Astrocyte (in vitro differentiated cells and primary cell): ENCODE data around the gene UVRAG. TPM values are rescaled to one million over a fixed set of nuclear protein-coding genes. Genes with fewer than 3 reads are reported as not detected.
A peak's percentile ranks its signal among the peaks of the same experiment; 100 is the strongest.

Experiments
- DNase-seq: peaks from one replicate; pipeline ENCODE4 v3.0.0-alpha.2; 2010; ENCODE audit warnings: low read depth
- FAIRE-seq: peaks from 2 replicates; lab custom pipeline; 2011; peaks lifted over from hg19 to GRCh38; lab: Jason Lieb, UNC
- H2AFZ ChIP-seq: 2 replicates; pipeline ENCODE4 v1.6.0; 2012; ENCODE audit warnings: low read depth, low read length, inconsistent platforms
- H3K27ac ChIP-seq: 2 replicates; pipeline ENCODE4 v1.5.1; 2011; ENCODE audit warnings: low read depth, low read length, inconsistent platforms
- H3K27me3 ChIP-seq: 2 replicates; pipeline ENCODE4 v1.6.0; 2011; ENCODE audit warnings: low read length, inconsistent platforms; ENCODE audit not compliant: insufficient read depth
- H3K36me3 ChIP-seq: 2 replicates; pipeline ENCODE4 v1.5.1; 2011; ENCODE audit warnings: low read length, inconsistent platforms; ENCODE audit not compliant: insufficient read depth
- H3K4me1 ChIP-seq: 2 replicates; pipeline ENCODE4 v1.5.1; 2011; ENCODE audit warnings: low read length, inconsistent platforms; ENCODE audit not compliant: insufficient read depth
- H3K4me2 ChIP-seq: 2 replicates; pipeline ENCODE4 v1.6.0; 2012; ENCODE audit warnings: low read length, inconsistent platforms
- H3K4me3 ChIP-seq: 2 replicates; pipeline ENCODE4 v1.5.1; 2011; ENCODE audit warnings: low read depth, mild to moderate bottlenecking, low read length, inconsistent platforms; ENCODE audit not compliant: insufficient read depth
- H3K79me2 ChIP-seq: 2 replicates; pipeline ENCODE4 v1.6.0; 2012; ENCODE audit warnings: mild to moderate bottlenecking, low read length, inconsistent platforms; ENCODE audit not compliant: insufficient read depth
- H3K9ac ChIP-seq: 2 replicates; pipeline ENCODE4 v1.6.0; 2012; ENCODE audit warnings: mild to moderate bottlenecking, low read length, inconsistent platforms
- H3K9me3 ChIP-seq: 2 replicates; pipeline ENCODE4 v1.5.1; 2012; ENCODE audit warnings: low read depth, mild to moderate bottlenecking, low read length, inconsistent platforms; ENCODE audit not compliant: insufficient read depth
- H4K20me1 ChIP-seq: 2 replicates; pipeline ENCODE4 v1.6.0; 2012; ENCODE audit warnings: low read length, inconsistent platforms; ENCODE audit not compliant: insufficient read depth
- H3K27ac Mint-ChIP-seq: one replicate; pipeline ENCODE4 v1.8.0; 2021; ENCODE audit warnings: mild to moderate bottlenecking, mixed read lengths; ENCODE audit not compliant: unreplicated experiment
- H3K27me3 Mint-ChIP-seq: one replicate; pipeline ENCODE4 v1.8.0; 2021; ENCODE audit warnings: low read depth, mixed read lengths; ENCODE audit not compliant: unreplicated experiment
- H3K36me3 Mint-ChIP-seq: one replicate; pipeline ENCODE4 v1.8.0; 2021; ENCODE audit warnings: low read depth, mixed read lengths; ENCODE audit not compliant: unreplicated experiment
- H3K4me1 Mint-ChIP-seq: one replicate; pipeline ENCODE4 v1.8.0; 2021; ENCODE audit warnings: low read depth, mixed read lengths; ENCODE audit not compliant: unreplicated experiment
- H3K4me3 Mint-ChIP-seq: one replicate; pipeline ENCODE4 v1.8.0; 2021; ENCODE audit warnings: mild to moderate bottlenecking, moderate library complexity, mixed read lengths; ENCODE audit not compliant: unreplicated experiment
- H3K9me3 Mint-ChIP-seq: one replicate; pipeline ENCODE4 v1.8.0; 2021; ENCODE audit warnings: mild to moderate bottlenecking, mixed read lengths; ENCODE audit not compliant: unreplicated experiment
- EZH2 ChIP-seq: IDR thresholded peaks from 2 replicates; pipeline ENCODE4 v1.6.1; 2012; ENCODE audit warnings: mild to moderate bottlenecking, low read length, inconsistent platforms; ENCODE audit not compliant: insufficient read depth
- total RNA-seq: library from RNA; stranded (reverse); gene quantifications from 2 replicates; pipeline ENCODE4 v1.2.1, GENCODE V29; 2021
- TF ChIP-seq, protein P1 (sequence below): IDR thresholded peaks from 2 replicates; pipeline ENCODE4 v1.5.1; 2011; ENCODE audit warnings: low read depth, mild to moderate bottlenecking, inconsistent platforms, low read length, moderate library complexity; ENCODE audit not compliant: insufficient read depth

The UVRAG gene
- total RNA-seq, 1 donor from 2014 or later: 15.3 TPM

DNA sequence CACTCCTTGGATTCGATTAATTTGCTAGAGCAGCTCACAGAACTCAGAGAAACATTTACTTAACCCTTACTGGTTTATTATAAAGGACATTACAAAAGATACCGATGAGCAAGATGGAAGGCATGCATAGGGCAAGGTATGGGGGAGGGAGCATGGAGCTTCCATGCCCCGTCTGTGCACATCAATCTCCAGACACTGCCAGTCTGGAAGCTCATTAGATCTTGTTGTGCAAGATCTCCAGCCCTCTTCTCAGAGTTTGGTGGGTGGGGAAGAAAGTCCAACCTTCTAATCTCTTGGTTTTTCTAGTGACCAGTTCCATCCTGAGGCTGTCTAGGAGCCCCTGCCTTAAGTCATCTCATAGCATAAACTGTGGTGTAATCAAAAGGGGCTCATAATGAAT lies 190.7 kb downstream of the UVRAG start:
- Histone ChIP-seq H4K20me1 (no peaks in the 10 kb centered on the region), H3K79me2 (no peaks in the 10 kb centered on the region), H2AFZ (no peak overlapping the region), H3K4me3 (no peak overlapping the region), H3K9ac (no peak overlapping the region), H3K4me1 (peaks cover 27% of the 10 kb centered on the region), H3K27me3 (no peaks in the 10 kb centered on the region), H3K4me2 (peak overlapping the region; percentile 57), H3K9me3 (no peaks in the 10 kb centered on the region), H3K27ac (no peak overlapping the region), H3K36me3 (peaks cover 2% of the 10 kb centered on the region)
- H3K4me3 Mint-ChIP-seq: no peak overlapping the region
- FAIRE-seq (no peak), DNase-seq (peak; percentile 58)
- TF ChIP-seq, protein P1, sequence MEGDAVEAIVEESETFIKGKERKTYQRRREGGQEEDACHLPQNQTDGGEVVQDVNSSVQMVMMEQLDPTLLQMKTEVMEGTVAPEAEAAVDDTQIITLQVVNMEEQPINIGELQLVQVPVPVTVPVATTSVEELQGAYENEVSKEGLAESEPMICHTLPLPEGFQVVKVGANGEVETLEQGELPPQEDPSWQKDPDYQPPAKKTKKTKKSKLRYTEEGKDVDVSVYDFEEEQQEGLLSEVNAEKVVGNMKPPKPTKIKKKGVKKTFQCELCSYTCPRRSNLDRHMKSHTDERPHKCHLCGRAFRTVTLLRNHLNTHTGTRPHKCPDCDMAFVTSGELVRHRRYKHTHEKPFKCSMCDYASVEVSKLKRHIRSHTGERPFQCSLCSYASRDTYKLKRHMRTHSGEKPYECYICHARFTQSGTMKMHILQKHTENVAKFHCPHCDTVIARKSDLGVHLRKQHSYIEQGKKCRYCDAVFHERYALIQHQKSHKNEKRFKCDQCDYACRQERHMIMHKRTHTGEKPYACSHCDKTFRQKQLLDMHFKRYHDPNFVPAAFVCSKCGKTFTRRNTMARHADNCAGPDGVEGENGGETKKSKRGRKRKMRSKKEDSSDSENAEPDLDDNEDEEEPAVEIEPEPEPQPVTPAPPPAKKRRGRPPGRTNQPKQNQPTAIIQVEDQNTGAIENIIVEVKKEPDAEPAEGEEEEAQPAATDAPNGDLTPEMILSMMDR: no peak
- no peak overlapping the region for H3K27ac Mint-ChIP-seq
- H3K27me3 Mint-ChIP-seq: no peaks in the 10 kb centered on the region
- H3K36me3 Mint-ChIP-seq: peaks cover 26% of the 10 kb centered on the region
- H3K4me1 Mint-ChIP-seq: peaks cover 12% of the 10 kb centered on the region
- peaks cover 4% of the 10 kb centered on the region for H3K9me3 Mint-ChIP-seq

DNA sequence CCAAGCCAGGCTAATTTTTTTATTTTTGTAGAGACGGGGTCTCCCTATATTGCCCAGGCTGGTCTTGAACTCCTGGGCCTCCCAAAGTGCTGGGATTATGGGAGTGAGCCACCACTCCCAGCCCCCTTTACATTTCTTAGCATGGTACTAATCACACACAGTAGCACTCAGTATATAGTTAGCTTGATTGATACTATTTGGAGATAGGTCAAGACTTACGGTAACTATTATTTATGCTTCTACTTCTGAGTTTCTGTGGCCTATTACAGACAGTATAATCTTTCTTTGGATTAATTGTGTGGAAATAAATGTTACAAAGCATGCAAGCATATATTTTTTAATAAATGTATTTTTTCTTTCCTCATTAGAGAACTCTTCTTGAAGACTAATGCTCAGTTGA lies 192.2 kb downstream of the UVRAG start:
- peak overlapping the region; percentile 74 for H3K27ac ChIP-seq
- H3K36me3 ChIP-seq: peaks cover 2% of the 10 kb centered on the region
- FAIRE-seq (no peak), DNase-seq (peak; percentile 87)
- no peaks in the 10 kb centered on the region for H3K27me3 ChIP-seq
- no peak overlapping the region for H3K4me3 ChIP-seq
- H3K9ac ChIP-seq: no peak overlapping the region
- Mint-ChIP-seq H3K27me3 (no peaks in the 10 kb centered on the region), H3K4me1 (peaks cover 12% of the 10 kb centered on the region), H3K4me3 (no peak overlapping the region), H3K36me3 (peaks cover 18% of the 10 kb centered on the region), H3K9me3 (no peaks in the 10 kb centered on the region), H3K27ac (no peak overlapping the region)
- peaks cover 27% of the 10 kb centered on the region for H3K4me1 ChIP-seq
- no peak overlapping the region for H2AFZ ChIP-seq
- no peaks in the 10 kb centered on the region for H3K9me3 ChIP-seq
- peak overlapping the region; percentile 48 for H3K4me2 ChIP-seq
- no peaks in the 10 kb centered on the region for H4K20me1 ChIP-seq
- no peaks in the 10 kb centered on the region for H3K79me2 ChIP-seq
- TF ChIP-seq, protein P1: no peak
- TF ChIP-seq EZH2: no peak

DNA sequence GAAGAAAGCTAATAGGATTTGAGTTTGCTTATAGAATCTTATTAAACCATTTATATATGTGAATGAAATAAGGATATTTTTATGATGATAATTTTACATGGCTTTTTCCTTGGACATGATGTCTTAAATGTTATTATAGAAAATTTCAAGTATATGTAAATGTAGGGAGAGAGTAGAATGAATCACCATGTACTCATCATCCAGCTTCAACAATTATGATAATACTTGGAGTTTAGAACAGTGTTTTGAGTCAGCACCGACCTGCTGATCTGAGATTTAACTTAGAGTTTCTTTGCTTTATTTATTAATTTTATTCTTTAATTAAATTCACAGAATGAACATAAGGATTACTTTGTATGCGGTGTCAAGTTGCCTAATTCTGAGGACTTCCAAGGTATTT lies 193.5 kb downstream of the UVRAG start:
- Histone ChIP-seq H4K20me1 (no peaks in the 10 kb centered on the region), H3K27ac (peak overlapping the region; percentile 74), H3K4me1 (peaks cover 27% of the 10 kb centered on the region), H2AFZ (no peak overlapping the region), H3K36me3 (peaks cover 2% of the 10 kb centered on the region), H3K9me3 (no peaks in the 10 kb centered on the region), H3K4me3 (no peak overlapping the region), H3K27me3 (no peaks in the 10 kb centered on the region), H3K9ac (no peak overlapping the region), H3K4me2 (no peak overlapping the region), H3K79me2 (no peaks in the 10 kb centered on the region)
- TF ChIP-seq, protein P1: no peak
- no peak for TF ChIP-seq EZH2
- DNase-seq: peak; percentile 70
- FAIRE-seq: no peak
- H3K9me3 Mint-ChIP-seq: no peaks in the 10 kb centered on the region
- H3K36me3 Mint-ChIP-seq: peaks cover 13% of the 10 kb centered on the region
- no peak overlapping the region for H3K4me3 Mint-ChIP-seq
- peaks cover 18% of the 10 kb centered on the region for H3K4me1 Mint-ChIP-seq
- H3K27me3 Mint-ChIP-seq: no peaks in the 10 kb centered on the region
- no peak overlapping the region for H3K27ac Mint-ChIP-seq
